Measurements from ENCODE around the gene CLCA2. TPM values are rescaled to one million over a fixed set of nuclear protein-coding genes. Genes with fewer than 3 reads are reported as not detected.

CLCA2 gene
- total RNA-seq, 1 donor, result 43.2 TPM

DNA sequence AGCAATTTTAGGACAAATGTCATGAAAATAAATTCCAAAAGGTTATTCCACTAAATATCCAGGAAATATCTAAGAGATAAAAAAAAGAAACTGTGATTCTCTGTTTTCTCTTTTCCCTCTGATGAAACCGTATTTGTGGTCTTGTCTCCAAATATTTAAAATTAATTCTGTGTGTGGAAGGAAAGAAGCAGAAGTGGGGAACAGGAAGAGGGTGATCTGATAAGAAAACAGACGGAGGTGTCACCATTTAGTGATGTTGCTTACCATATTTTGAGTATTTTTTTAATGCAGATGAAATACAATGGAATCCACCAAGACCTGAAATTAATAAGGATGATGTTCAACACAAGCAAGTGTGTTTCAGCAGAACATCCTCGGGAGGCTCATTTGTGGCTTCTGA is 74.3 kb downstream of the CLCA2 start:
- DNase-seq (ENCODE audit: low read depth), result no peak
- no peak overlapping the region for H3K4me3 ChIP-seq (ENCODE audit: low read depth, low read length)
- TF ChIP-seq, protein P1, sequence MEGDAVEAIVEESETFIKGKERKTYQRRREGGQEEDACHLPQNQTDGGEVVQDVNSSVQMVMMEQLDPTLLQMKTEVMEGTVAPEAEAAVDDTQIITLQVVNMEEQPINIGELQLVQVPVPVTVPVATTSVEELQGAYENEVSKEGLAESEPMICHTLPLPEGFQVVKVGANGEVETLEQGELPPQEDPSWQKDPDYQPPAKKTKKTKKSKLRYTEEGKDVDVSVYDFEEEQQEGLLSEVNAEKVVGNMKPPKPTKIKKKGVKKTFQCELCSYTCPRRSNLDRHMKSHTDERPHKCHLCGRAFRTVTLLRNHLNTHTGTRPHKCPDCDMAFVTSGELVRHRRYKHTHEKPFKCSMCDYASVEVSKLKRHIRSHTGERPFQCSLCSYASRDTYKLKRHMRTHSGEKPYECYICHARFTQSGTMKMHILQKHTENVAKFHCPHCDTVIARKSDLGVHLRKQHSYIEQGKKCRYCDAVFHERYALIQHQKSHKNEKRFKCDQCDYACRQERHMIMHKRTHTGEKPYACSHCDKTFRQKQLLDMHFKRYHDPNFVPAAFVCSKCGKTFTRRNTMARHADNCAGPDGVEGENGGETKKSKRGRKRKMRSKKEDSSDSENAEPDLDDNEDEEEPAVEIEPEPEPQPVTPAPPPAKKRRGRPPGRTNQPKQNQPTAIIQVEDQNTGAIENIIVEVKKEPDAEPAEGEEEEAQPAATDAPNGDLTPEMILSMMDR (IDR thresholded peaks at IDR 0.05; ENCODE audit: insufficient read depth, low read length), result no peak

GRCh38 chr1:86499987-86500593 is 76.1 kb downstream of the CLCA2 start:
- no peak overlapping the region for H3K4me3 ChIP-seq (ENCODE audit: low read depth, low read length)
- TF ChIP-seq, protein P1 (IDR thresholded peaks at IDR 0.05; ENCODE audit: insufficient read depth, low read length), result peak; percentile 54
- peak; percentile 27 for DNase-seq (ENCODE audit: low read depth)

GRCh38 chr1:86500714-86501113 is 76.7 kb downstream of the CLCA2 start:
- peak; percentile 58 for DNase-seq (ENCODE audit: low read depth)
- TF ChIP-seq, protein P1 (IDR thresholded peaks at IDR 0.05; ENCODE audit: insufficient read depth, low read length), result no peak
- no peak overlapping the region for H3K4me3 ChIP-seq (ENCODE audit: low read depth, low read length)

- peak; percentile 58 for DNase-seq (ENCODE audit: low read depth)
- H3K4me3 ChIP-seq (ENCODE audit: low read depth, low read length), result peak overlapping the region; percentile 33
- TF ChIP-seq, protein P1 (IDR thresholded peaks at IDR 0.05; ENCODE audit: insufficient read depth, low read length), result peak; percentile 41
Measured at GRCh38 chr1:86502125-86502646, 78.2 kb downstream of the CLCA2 start.

DNA sequence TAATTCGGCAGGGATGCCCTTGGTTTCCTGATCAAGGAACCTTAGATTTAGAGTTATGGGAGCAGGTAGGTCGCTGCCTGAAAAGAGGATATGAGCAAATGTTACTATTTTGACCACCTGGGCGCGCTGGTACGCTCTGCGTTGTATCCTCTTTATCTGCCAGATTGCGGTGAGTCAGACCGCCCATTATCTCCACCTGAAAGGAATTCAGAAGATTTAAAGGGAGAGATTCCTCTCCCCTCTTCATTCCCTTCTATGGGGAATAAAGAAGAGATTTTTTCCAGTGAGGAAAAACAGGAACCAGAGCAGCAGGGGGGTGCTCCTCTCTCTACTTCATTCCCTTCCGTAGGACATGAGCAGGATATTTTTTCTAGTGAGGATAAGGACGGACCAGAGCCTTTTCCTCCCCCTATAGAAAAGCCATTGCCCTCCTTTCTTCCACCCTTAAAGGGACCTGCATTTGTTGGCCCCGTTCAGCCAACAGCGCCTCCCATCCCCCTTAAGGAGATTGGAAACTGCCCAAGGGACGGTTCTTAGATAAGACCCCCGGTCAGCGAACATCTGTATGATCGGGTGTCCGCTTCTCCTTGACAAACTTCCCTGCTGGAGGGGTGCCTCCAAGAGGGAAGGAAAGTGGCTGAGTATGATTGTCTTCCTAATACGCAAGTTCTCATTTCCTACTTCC is 78.9 kb downstream of the CLCA2 start:
- no peak overlapping the region for H3K4me3 ChIP-seq (ENCODE audit: low read depth, low read length)
- TF ChIP-seq, protein P1 (IDR thresholded peaks at IDR 0.05; ENCODE audit: insufficient read depth, low read length), result no peak
- peak; percentile 34 for DNase-seq (ENCODE audit: low read depth)

DNA sequence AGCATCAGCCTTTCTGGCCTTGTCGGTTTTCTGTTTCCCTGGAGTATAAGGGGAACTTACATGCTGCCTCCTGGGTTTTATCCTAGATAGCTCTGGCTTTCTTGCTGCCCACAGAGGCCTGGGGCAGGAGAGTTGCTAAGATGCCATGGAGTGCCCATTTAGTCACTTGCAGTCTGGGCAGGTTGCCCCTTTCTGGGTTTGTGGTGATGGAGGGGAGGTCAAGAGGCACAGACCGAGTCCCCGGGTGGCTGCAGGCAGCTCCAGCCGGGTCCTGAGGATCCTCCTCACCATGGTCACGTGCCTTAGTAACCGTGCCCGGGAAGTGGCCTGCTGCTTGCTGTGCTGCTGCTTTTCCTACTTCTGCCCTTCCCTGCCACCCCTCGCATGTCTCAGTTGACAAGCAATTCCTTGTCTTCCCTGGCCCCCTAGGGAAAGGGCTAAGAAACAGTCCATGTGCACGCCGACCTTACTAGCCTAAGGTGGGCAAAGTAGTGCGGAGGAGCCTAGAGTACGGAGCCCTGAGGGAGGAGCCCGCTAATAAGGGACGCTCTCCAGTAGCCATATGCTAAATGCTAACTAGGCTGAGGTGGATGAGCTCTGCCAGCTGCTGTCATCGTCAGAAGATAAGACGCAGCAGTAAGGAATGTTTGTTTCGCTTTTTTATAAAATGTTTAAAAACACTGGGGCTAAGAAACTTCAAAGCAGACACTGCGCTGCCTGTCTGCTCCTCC is 79.6 kb downstream of the CLCA2 start:
- no peak overlapping the region for H3K4me3 ChIP-seq (ENCODE audit: low read depth, low read length)
- TF ChIP-seq, protein P1 (IDR thresholded peaks at IDR 0.05; ENCODE audit: insufficient read depth, low read length), result no peak
- DNase-seq (ENCODE audit: low read depth), result peak; percentile 24
